ENCODE measurements around the gene COX20.

Gene COX20

GRCh38 chr1:244843148-244843978 is 7.9 kb downstream of the COX20 start:
- peak; percentile 19 for DNase-seq (ENCODE audit: low read depth)
- TF ChIP-seq CTCF (conservative IDR thresholded peaks at IDR 0.05; ENCODE audit: low read length) = no peak

GRCh38 chr1:244844155-244845121 is 9.0 kb downstream of the COX20 start:
- no peak overlapping the region for H3K4me3 ChIP-seq (ENCODE audit: low read length)
- TF ChIP-seq CTCF (conservative IDR thresholded peaks at IDR 0.05; ENCODE audit: low read length) = no peak
- no peak for DNase-seq (ENCODE audit: low read depth)

More at GRCh38 chr1:244843148-244843978, 7.9 kb downstream of the COX20 start:
- H3K4me3 ChIP-seq (ENCODE audit: low read length) = no peak overlapping the region

GRCh38 chr1:244846653-244847052 is 11.2 kb downstream of the COX20 start:
- no peak for DNase-seq (ENCODE audit: low read depth)
- TF ChIP-seq CTCF (conservative IDR thresholded peaks at IDR 0.05; ENCODE audit: low read length) = no peak
- no peak overlapping the region for H3K4me3 ChIP-seq (ENCODE audit: low read length)

GRCh38 chr1:244849189-244849866 is 13.9 kb downstream of the COX20 start:
- H3K4me3 ChIP-seq (ENCODE audit: low read length) = no peak overlapping the region
- DNase-seq (ENCODE audit: low read depth) = no peak
- no peak for TF ChIP-seq CTCF (conservative IDR thresholded peaks at IDR 0.05; ENCODE audit: low read length)

GRCh38 chr1:244850099-244850852 is 14.8 kb downstream of the COX20 start:
- TF ChIP-seq CTCF (conservative IDR thresholded peaks at IDR 0.05; ENCODE audit: low read length) = no peak
- no peak for DNase-seq (ENCODE audit: low read depth)
- H3K4me3 ChIP-seq (ENCODE audit: low read length) = no peak overlapping the region

- DNase-seq (ENCODE audit: low read depth) = no peak
- no peak overlapping the region for H3K4me3 ChIP-seq (ENCODE audit: low read length)
- no peak for TF ChIP-seq CTCF (conservative IDR thresholded peaks at IDR 0.05; ENCODE audit: low read length)
These were observed 15.4 kb downstream of the COX20 start for GRCh38 chr1:244850896-244851295.
